HG02588 (cell line): ENCODE results near the gene THRA.

Experiments used
- ATAC-seq: cut with Tn5 transposase; IDR thresholded peaks from one replicate; pipeline ENCODE4 v1.9.1; 2021; ENCODE audit warnings: mild to moderate bottlenecking, moderate library complexity; ENCODE audit not compliant: unreplicated experiment

THRA gene

DNA sequence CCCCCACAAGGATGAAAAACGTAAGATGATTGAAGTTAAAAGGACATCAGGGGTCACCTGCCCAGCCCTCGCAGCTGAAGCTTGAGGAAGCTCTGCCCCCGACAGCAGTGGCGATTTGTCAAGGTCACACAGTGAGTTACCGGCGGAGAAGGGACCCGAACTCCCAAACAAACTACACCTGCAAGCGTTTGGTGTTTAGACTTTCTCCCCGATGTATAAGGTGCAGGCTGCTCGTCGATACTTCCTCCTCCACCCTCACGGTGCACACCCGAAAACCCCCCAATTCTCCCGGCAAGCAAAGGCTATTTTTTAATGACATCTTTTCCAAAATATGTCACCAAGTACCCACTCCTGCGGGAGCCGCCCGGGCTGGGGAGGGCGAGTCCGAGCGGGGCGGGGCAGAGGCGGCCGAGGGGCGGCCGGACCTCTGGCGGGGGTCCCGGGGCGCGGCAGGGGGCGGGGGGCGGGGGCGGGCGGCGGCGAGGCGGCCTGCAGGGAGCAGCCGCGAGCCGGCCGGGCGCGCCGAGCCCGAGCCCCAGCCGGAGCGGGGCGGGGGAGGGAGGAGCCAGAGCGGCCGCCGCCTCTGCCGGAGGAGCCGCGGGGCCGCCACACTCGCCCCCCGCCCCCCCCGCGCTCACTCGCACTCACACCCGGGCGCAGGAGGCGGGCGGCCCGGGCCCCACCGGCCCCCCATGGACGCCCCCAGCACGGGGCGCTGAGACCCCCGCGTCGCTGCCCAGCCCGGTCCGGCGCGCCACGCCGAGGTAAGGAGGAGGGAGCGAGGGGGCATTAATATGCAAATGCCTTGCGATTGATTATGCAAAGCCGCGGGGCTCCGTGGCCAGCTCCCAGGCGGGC is at the start of gene THRA:
Gene THRA, plus strand, starts transcription at position 637 of the 858 bp plus-strand sequence. CDS start 11,524 bp downstream, outside the sequence.
- peak; percentile 66 for ATAC-seq

DNA sequence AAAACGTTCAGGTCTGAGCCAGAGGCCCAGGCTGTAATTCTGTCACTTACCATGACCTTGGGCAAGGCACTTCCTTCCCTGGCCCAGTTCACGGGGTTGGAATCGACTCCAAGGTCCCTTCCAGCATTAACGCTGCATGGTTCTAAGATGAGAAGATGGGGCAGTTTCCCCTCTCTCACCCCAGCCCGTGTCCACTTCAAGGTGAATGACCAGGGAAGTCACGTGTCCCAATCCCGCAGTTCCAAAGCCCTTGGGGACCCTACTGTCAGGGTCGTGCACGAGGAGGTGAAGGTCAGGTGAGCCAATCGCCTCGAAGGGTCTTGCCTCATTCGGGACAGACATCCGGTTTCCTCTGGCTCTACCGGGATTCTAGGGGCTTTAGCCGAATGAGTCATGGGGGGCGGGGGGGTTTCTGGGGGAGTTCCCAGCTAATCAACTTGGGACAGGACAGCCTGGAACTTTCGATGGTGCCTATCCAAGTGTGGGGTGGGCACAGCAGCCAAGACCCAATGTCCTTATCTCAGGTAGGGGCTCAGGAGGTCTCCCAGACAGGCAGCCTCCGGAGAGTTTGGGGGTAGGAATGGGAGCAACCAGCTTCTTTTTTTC is 48.3 kb upstream of the THRA start:
- no peak for ATAC-seq

DNA sequence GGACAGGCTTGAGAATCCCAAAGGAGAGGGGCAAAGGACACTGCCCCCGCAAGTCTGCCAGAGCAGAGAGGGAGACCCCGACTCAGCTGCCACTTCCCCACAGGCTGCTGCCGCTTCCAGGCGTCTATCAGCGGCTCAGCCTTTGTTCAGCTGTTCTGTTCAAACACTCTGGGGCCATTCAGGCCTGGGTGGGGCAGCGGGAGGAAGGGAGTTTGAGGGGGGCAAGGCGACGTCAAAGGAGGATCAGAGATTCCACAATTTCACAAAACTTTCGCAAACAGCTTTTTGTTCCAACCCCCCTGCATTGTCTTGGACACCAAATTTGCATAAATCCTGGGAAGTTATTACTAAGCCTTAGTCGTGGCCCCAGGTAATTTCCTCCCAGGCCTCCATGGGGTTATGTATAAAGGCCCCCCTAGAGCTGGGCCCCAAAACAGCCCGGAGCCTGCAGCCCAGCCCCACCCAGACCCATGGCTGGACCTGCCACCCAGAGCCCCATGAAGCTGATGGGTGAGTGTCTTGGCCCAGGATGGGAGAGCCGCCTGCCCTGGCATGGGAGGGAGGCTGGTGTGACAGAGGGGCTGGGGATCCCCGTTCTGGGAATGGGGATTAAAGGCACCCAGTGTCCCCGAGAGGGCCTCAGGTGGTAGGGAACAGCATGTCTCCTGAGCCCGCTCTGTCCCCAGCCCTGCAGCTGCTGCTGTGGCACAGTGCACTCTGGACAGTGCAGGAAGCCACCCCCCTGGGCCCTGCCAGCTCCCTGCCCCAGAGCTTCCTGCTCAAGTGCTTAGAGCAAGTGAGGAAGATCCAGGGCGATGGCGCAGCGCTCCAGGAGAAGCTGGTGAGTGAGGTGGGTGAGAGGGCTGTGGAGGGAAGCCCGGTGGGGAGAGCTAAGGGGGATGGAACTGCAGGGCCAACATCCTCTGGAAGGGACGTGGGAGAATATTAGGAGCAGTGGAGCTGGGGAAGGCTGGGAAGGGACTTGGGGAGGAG is 47.5 kb upstream of the THRA start, which contains the start of gene CSF3:
Gene CSF3, plus strand, starts transcription at position 436 of the 993 bp plus-strand sequence. Its CDS starts 35 bp downstream, at position 471.
- no peak for ATAC-seq

- ATAC-seq, result no peak
Measured at GRCh38 chr17:40015998-40016985, 46.5 kb upstream of the THRA start.

GRCh38 chr17:40017422-40018080 is 45.2 kb upstream of the THRA start:
- ATAC-seq, result no peak

- ATAC-seq, result no peak
Measured at GRCh38 chr17:40018211-40019121, 44.3 kb upstream of the THRA start.

GRCh38 chr17:40019140-40019991 is 43.4 kb upstream of the THRA start:
- no peak for ATAC-seq

GRCh38 chr17:40020146-40020545 is 42.6 kb upstream of the THRA start:
- no peak for ATAC-seq

DNA sequence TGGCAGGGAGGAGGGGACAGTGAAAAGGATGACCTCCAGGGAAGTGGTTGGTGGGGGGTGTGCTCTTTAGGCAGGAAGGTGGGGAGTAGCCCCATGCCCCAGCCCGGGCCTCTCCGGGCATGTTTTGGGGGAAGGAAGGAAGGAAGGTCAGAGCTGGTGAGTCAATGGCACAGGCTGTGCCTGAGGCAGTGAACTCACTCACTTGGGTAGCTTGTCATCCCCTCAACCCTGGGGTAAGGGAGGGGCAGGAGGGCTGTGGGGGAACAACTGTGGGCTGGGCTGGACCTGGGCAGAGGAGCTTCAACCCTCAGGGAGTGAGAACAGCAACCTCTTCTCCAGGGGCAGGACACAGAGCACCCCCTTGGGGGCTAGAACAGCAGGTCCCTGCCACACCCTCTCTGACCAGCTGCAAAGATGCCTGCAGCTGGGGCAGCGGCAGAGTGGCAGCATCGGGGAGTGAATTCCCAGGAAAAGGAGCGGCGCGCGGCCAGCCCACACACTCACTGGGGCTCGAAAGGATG is 41.3 kb upstream of the THRA start:
- ATAC-seq, result no peak

- ATAC-seq, result no peak
Measured at GRCh38 chr17:40022497-40022896, 40.3 kb upstream of the THRA start.

- no peak for ATAC-seq
Measured at GRCh38 chr17:40022961-40023541, 39.7 kb upstream of the THRA start.

DNA sequence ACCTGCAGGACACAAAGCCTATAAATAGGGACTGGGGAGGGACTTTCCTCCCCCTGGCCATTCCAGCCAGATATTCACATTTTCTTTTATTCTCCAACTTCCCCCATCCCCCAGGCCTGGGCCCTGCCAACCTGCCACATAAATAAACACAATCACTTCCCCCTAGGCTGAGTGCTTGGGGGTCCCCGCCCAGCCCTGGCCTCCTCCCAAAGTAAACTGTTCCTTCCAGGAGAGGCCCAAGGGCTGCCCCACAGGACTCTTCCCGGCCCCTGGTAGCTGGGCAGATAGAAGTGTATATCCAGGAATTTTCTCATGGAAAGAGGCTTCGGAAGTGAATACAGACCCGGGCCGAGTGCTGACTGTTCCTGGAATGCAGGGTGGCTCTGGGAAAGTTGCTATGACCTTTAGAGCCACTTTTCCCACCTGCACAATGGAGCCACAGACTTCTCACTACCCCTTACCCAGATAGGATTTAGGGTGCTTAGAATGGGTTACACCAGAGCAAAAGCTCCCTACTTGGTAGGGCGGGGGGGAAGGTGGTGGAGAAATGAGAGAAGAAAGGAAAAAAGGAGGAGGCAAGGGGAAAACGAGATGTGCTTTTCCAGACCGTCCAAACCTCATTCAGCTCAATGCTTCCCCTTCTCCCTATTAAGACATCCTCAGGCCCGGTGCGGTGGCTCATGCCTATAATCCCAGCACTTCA is 39.0 kb upstream of the THRA start:
- ATAC-seq, result no peak

- no peak for ATAC-seq
Measured at GRCh38 chr17:40024901-40025300, 37.9 kb upstream of the THRA start.

- ATAC-seq, result no peak
Measured at GRCh38 chr17:40025559-40025958, 37.2 kb upstream of the THRA start.

DNA sequence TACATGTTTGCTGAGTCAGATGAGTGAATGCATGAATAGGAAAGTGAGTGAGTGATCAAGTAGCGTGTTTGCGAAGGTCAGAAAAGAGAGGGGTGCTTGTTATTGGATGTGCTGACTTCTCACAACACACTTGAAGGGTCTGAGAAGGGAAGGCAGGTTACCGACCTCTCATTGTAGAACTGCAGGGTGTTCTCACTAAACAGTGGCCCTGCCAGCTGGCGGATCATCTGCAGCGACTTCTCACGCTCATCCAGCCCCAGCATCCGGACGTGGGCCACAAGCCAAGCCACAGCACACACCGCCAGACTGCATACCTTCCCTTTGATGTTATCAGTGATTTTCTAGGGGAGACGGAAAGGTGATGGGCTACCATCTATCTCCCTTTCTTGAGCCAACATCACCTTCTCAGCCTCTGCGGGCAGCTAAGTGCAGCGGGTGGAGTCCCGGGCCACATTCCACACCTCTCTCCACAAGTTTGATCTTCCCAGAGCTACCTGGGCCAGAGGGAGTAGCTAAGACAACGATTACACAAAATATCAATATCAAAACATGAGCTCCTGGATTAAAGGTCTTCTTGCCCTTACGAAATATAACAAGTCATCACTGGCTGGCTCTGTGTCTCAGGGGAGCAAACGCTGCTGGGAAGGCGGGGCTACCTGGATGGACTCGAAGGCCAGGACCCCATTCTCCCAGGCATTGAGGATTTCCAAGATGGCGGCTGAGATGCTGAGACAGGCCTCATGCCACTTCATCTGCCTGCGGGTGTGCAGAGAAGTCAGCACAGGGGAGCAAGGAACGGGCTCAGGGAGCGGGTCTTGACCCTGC is 36.6 kb upstream of the THRA start:
- ATAC-seq, result no peak
